ENCODE measurements around the gene PAEP.

DNA sequence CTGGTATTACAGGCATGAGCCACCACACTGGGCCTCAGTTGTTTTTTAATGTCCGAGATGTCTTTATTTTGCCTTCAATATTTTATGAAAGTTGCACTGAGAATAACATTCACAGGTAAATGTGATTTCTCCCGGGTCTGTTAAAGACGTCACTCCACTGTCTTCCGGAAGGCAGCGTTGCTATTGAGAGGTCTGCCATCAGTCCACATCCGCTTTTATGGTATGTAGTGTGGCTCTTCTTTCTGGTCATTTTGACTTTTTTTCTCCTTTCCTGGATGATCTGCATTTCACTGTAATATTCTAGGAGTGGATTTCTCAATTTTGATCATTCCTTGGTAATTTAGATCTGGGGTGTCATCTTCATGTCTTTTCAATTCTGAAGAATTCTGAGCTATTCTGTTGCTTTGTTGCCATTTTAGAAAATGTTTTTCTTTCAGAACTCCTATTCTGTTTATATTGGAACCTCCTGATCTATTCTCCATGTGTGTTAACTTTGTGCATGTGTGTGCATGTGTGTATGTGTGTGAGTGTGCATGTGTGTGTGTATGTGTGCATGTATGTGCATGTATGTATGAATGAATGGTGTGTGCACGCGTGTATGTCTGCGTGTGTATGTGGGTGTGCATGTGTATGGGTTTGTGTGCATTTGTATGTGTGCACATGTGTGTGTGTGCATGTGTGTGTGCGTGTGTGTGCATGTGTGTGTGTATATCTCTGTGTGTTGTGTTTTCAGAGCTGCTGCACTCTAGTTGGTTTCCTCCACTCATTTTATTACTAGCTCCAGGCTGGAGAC is 42.2 kb upstream of the PAEP start:
- TF ChIP-seq CTCF (IDR thresholded peaks at IDR 0.05) (no peak), POLR2A (IDR thresholded peaks at IDR 0.05) (no peak)
